Right atrium auricular region (tissue), 2 donors: ENCODE measurements around the gene THY1. TPM values are rescaled to one million over a fixed set of nuclear protein-coding genes. Genes with fewer than 3 reads are reported as not detected.
"Not testable (repeated sequence)": the region's sequence is repeated elsewhere in the genome, so short reads cannot be mapped to it uniquely, and the experiment has no call there.

Experiments used
- DNase-seq: peaks from one replicate; pipeline ENCODE4 v3.0.0-alpha.2; 2019; ENCODE audit warnings: low spot score
- H3K27ac ChIP-seq, 2 donors: fragments of 200-600 bp; sonication (generic); 1 replicate in 1 of 2; 2 replicates in 1 of 2; pipeline ENCODE4 v1.5.1; 2016 to 2019
- H3K27me3 ChIP-seq, 2 donors: fragments of 200-600 bp; sonication (generic); one replicate each; pipeline versions ENCODE4 v1.5.1 to v1.6.0; 2017 to 2019
- H3K36me3 ChIP-seq: fragments of 200-600 bp; sonication (generic); one replicate; pipeline ENCODE4 v1.5.1; 2016
- H3K4me1 ChIP-seq, 2 donors: fragments of 200-600 bp; sonication (generic); one replicate each; pipeline versions ENCODE4 v1.5.1 to v1.6.0; 2017 to 2019
- H3K4me3 ChIP-seq, 2 donors: fragments of 200-600 bp; sonication (generic); 1 replicate in 1 of 2; 2 replicates in 1 of 2; pipeline ENCODE4 v1.5.1; 2017 to 2019; ENCODE audit warnings: mild to moderate bottlenecking in 1 of 2, moderate library complexity in 1 of 2
- H3K9me3 ChIP-seq, 2 donors: fragments of 200-600 bp; sonication (generic); one replicate each; pipeline ENCODE4 v1.5.1; 2019
- total RNA-seq, 2 donors: library from RNA; depleted of rRNA; stranded (reverse); fragments of >200 nt; gene quantifications; one replicate each; pipeline ENCODE4 v1.1.0, GENCODE V29; 2016
- TF ChIP-seq, protein P1 (sequence below), 2 donors: fragments of 200-600 bp; sonication (generic); IDR thresholded peaks; one replicate each; pipeline ENCODE4 v1.5.1; 2019; ENCODE audit warnings: antibody characterized with exemption in 2 of 2

The THY1 gene
- total RNA-seq, 2 donors from 2014 or later = 2.0 to 7.2 TPM

GRCh38 chr11:119446871-119447663 lies 24.1 kb upstream of the THY1 start:
- no peak for DNase-seq
- Histone ChIP-seq H3K9me3 (no peaks in the 10 kb centered on the region), H3K27ac (no peak overlapping the region), H3K4me1 (no peaks in the 10 kb centered on the region), H3K27me3 (no peaks in the 10 kb centered on the region), H3K36me3 (no peaks in the 10 kb centered on the region), H3K4me3 (no peak overlapping the region)
- TF ChIP-seq, protein P1, sequence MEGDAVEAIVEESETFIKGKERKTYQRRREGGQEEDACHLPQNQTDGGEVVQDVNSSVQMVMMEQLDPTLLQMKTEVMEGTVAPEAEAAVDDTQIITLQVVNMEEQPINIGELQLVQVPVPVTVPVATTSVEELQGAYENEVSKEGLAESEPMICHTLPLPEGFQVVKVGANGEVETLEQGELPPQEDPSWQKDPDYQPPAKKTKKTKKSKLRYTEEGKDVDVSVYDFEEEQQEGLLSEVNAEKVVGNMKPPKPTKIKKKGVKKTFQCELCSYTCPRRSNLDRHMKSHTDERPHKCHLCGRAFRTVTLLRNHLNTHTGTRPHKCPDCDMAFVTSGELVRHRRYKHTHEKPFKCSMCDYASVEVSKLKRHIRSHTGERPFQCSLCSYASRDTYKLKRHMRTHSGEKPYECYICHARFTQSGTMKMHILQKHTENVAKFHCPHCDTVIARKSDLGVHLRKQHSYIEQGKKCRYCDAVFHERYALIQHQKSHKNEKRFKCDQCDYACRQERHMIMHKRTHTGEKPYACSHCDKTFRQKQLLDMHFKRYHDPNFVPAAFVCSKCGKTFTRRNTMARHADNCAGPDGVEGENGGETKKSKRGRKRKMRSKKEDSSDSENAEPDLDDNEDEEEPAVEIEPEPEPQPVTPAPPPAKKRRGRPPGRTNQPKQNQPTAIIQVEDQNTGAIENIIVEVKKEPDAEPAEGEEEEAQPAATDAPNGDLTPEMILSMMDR (IDR thresholded peaks at IDR 0.05) = no peak

DNA sequence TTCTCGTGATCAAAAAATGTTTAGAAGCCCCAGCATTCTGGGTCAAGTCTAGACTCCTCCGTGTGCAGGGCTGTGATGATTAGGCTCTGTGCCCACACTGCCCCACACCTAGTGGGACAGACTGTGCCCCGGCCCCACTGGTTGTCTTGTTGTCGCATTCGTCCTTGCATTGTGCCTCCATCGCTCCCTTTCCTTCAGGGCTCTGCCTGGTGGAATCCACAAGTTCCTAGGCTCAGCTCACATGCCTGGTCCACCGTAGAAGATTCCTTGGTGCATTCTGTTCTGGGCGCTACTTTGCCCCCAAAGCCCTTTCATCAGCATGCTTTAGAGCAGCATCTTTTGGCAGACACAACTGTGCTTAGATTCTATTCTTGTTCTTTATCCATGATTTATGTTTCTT lies 23.5 kb upstream of the THY1 start:
- H3K36me3 ChIP-seq = no peaks in the 10 kb centered on the region
- H3K27ac ChIP-seq = no peak overlapping the region
- no peaks in the 10 kb centered on the region for H3K9me3 ChIP-seq
- H3K27me3 ChIP-seq = no peaks in the 10 kb centered on the region
- TF ChIP-seq, protein P1 (IDR thresholded peaks at IDR 0.05) = no peak
- no peak overlapping the region for H3K4me3 ChIP-seq
- no peak for DNase-seq
- H3K4me1 ChIP-seq = no peaks in the 10 kb centered on the region

DNA sequence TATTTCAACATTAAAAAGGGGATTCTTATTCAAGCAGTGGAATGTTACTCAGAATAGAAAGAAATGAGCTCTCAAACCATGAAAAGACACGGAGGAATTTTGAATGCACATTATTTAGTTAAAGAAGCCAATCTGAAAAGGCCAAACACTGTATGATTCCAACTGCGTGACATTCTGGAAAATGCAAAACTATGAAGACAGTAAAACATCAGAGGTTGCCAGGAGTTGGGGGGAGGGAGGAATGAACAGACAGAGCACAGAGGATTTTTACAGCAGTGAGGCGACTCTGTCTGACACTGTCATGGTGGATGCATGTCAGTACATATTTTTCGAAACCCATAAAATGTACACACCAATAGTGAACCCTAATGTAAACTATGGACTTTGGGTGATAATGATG lies 22.9 kb upstream of the THY1 start:
- Histone ChIP-seq H3K27ac (no peak overlapping the region), H3K4me1 (no peaks in the 10 kb centered on the region), H3K4me3 (no peak overlapping the region), H3K36me3 (no peaks in the 10 kb centered on the region), H3K27me3 (no peaks in the 10 kb centered on the region), H3K9me3 (no peaks in the 10 kb centered on the region)
- no peak for DNase-seq
- TF ChIP-seq, protein P1 (IDR thresholded peaks at IDR 0.05) = no peak

GRCh38 chr11:119445379-119445778 lies 22.4 kb upstream of the THY1 start:
- TF ChIP-seq, protein P1 (IDR thresholded peaks at IDR 0.05) = no peak
- no peak for DNase-seq
- no peak overlapping the region for H3K27ac ChIP-seq

GRCh38 chr11:119441898-119442243 lies 18.9 kb upstream of the THY1 start:
- DNase-seq = no peak
- Histone ChIP-seq H3K4me1 (no peaks in the 10 kb centered on the region), H3K27ac (no peak overlapping the region), H3K36me3 (no peaks in the 10 kb centered on the region), H3K4me3 (no peak overlapping the region), H3K27me3 (no peaks in the 10 kb centered on the region), H3K9me3 (no peaks in the 10 kb centered on the region)
- TF ChIP-seq, protein P1 (IDR thresholded peaks at IDR 0.05) = no peak

More at GRCh38 chr11:119445379-119445778, 22.4 kb upstream of the THY1 start:
- H3K36me3 ChIP-seq = no peaks in the 10 kb centered on the region
- no peak overlapping the region for H3K4me3 ChIP-seq
- H3K27me3 ChIP-seq = no peaks in the 10 kb centered on the region
- no peaks in the 10 kb centered on the region for H3K9me3 ChIP-seq
- no peaks in the 10 kb centered on the region for H3K4me1 ChIP-seq

GRCh38 chr11:119438599-119438998 lies 15.6 kb upstream of the THY1 start:
- DNase-seq = no peak
- Histone ChIP-seq H3K27ac (no peak overlapping the region), H3K9me3 (no peaks in the 10 kb centered on the region), H3K4me3 (no peak overlapping the region), H3K27me3 (no peaks in the 10 kb centered on the region), H3K4me1 (no peaks in the 10 kb centered on the region), H3K36me3 (no peaks in the 10 kb centered on the region)
- TF ChIP-seq, protein P1 (IDR thresholded peaks at IDR 0.05) = no peak

DNA sequence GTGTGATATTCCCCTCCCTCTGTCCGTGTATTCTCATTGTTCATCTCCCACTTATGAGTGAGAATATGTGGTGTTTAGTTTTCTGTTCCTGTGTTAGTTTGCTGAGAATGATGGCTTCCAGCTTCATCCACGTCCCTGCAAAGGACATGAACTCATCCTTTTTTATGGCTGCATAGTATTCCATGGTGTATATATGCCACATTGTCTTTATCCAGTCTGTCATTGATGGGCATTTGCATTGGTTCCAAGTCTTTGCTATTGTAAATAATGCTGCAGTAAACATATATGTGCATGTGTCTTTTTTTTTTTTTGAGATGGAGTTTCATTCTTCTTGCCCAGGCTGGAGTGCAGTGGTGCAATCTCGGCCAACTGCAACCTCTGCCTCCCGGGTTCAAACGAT lies 14.5 kb upstream of the THY1 start:
- H3K9me3 ChIP-seq, H3K27ac ChIP-seq, H3K27me3 ChIP-seq, DNase-seq, H3K4me3 ChIP-seq, H3K4me1 ChIP-seq, H3K36me3 ChIP-seq: not testable (repeated sequence)
